ENCODE results near the gene PDK1.
"Not testable (repeated sequence)": the region's sequence is repeated elsewhere in the genome, so short reads cannot be mapped to it uniquely, and the experiment has no call there.

Gene PDK1

GRCh38 chr2:172555522-172556283, at the start of gene PDK1:
Gene PDK1 (plus strand): TSS chr2:172556090. CDS start chr2:172556151, 61 bp downstream.
- peak; percentile 91 for DNase-seq

GRCh38 chr2:172507199-172507598, 48.7 kb upstream of the PDK1 start:
- DNase-seq, result no peak

- no peak for DNase-seq
These were observed 45.8 kb upstream of the PDK1 start for GRCh38 chr2:172510088-172510487.

GRCh38 chr2:172510548-172510947, 45.3 kb upstream of the PDK1 start:
- no peak for DNase-seq

- DNase-seq, result no peak
These were observed 42.9 kb upstream of the PDK1 start for GRCh38 chr2:172512810-172513523.

GRCh38 chr2:172513524-172513900, 42.4 kb upstream of the PDK1 start:
- no peak for DNase-seq

GRCh38 chr2:172513935-172514586, 41.8 kb upstream of the PDK1 start:
- DNase-seq, result peak; percentile 56

GRCh38 chr2:172516299-172516698, 39.6 kb upstream of the PDK1 start:
- no peak for DNase-seq

GRCh38 chr2:172518995-172519394, 36.9 kb upstream of the PDK1 start:
- DNase-seq, result no peak

- DNase-seq, result no peak
These were observed 30.3 kb upstream of the PDK1 start for GRCh38 chr2:172525601-172526000.

- no peak for DNase-seq
These were observed 24.6 kb upstream of the PDK1 start for GRCh38 chr2:172531309-172531708.

GRCh38 chr2:172532461-172532860, 23.4 kb upstream of the PDK1 start:
- not testable (repeated sequence) for DNase-seq

- DNase-seq, result no peak
These were observed 22.2 kb upstream of the PDK1 start for GRCh38 chr2:172533687-172534086.

- no peak for DNase-seq
These were observed 20.8 kb upstream of the PDK1 start for GRCh38 chr2:172535119-172535518.

- not testable (repeated sequence) for DNase-seq
These were observed 18.0 kb upstream of the PDK1 start for GRCh38 chr2:172537851-172538250.

- DNase-seq, result no peak
These were observed 16.1 kb upstream of the PDK1 start for GRCh38 chr2:172539767-172540166.

- DNase-seq, result no peak
These were observed 15.5 kb upstream of the PDK1 start for GRCh38 chr2:172540421-172540820.

GRCh38 chr2:172545408-172546075, 10.3 kb upstream of the PDK1 start:
- DNase-seq, result no peak

- no peak for DNase-seq
These were observed 6.8 kb upstream of the PDK1 start for GRCh38 chr2:172549131-172549530.

GRCh38 chr2:172549802-172550201, 6.1 kb upstream of the PDK1 start:
- DNase-seq, result not testable (repeated sequence)

- no peak for DNase-seq
These were observed 5.5 kb upstream of the PDK1 start for GRCh38 chr2:172550419-172550818.

GRCh38 chr2:172551271-172551670, 4.6 kb upstream of the PDK1 start:
- no peak for DNase-seq

All from midbrain (tissue), 1 donor.